GM18520 (cell line): ENCODE measurements around the gene RPP25L.

Source experiments
- ATAC-seq: cut with Tn5 transposase; IDR thresholded peaks from one replicate; pipeline ENCODE4 v1.9.1; 2021; ENCODE audit not compliant: unreplicated experiment

Gene RPP25L

GRCh38 chr9:34588671-34589635, 22.9 kb downstream of the RPP25L start:
- ATAC-seq, result no peak

GRCh38 chr9:34587271-34587670, 24.6 kb downstream of the RPP25L start:
- ATAC-seq, result no peak

- ATAC-seq, result no peak
Observed at GRCh38 chr9:34585946-34586669, 25.8 kb downstream of the RPP25L start.

- ATAC-seq, result no peak
Observed at GRCh38 chr9:34584970-34585369, 26.9 kb downstream of the RPP25L start.

GRCh38 chr9:34582787-34583186, 29.1 kb downstream of the RPP25L start:
- ATAC-seq, result no peak

- no peak for ATAC-seq
Observed at GRCh38 chr9:34581318-34581717, 30.6 kb downstream of the RPP25L start.

GRCh38 chr9:34580358-34580757, 31.5 kb downstream of the RPP25L start:
- ATAC-seq, result no peak

GRCh38 chr9:34579808-34580163, 32.1 kb downstream of the RPP25L start:
- ATAC-seq, result no peak

- no peak for ATAC-seq
Observed at GRCh38 chr9:34579104-34579807, 32.6 kb downstream of the RPP25L start.

GRCh38 chr9:34578241-34579103, 33.4 kb downstream of the RPP25L start:
- ATAC-seq, result no peak

- no peak for ATAC-seq
Observed at GRCh38 chr9:34577400-34578240, 34.3 kb downstream of the RPP25L start.

GRCh38 chr9:34576597-34577399, 35.1 kb downstream of the RPP25L start:
- no peak for ATAC-seq

GRCh38 chr9:34575862-34576596, 35.9 kb downstream of the RPP25L start:
- ATAC-seq, result no peak

GRCh38 chr9:34575241-34575640, 36.7 kb downstream of the RPP25L start:
- no peak for ATAC-seq

GRCh38 chr9:34574571-34574970, 37.3 kb downstream of the RPP25L start:
- no peak for ATAC-seq

GRCh38 chr9:34573599-34574325, 38.1 kb downstream of the RPP25L start:
- no peak for ATAC-seq

- ATAC-seq, result no peak
Observed at GRCh38 chr9:34572628-34573027, 39.3 kb downstream of the RPP25L start.

- ATAC-seq, result no peak
Observed at GRCh38 chr9:34572092-34572491, 39.8 kb downstream of the RPP25L start.
